GM10847 (cell line): ENCODE results near the gene RPS19BP1.
A peak's percentile ranks its signal among the peaks of the same experiment; 100 is the strongest.

Experiments used
- POLR2A ChIP-seq: IDR thresholded peaks from 2 replicates; pipeline ENCODE4 v1.6.1; 2011; ENCODE audit not compliant: insufficient read length; ENCODE audit errors: extremely low read depth

The RPS19BP1 gene

DNA sequence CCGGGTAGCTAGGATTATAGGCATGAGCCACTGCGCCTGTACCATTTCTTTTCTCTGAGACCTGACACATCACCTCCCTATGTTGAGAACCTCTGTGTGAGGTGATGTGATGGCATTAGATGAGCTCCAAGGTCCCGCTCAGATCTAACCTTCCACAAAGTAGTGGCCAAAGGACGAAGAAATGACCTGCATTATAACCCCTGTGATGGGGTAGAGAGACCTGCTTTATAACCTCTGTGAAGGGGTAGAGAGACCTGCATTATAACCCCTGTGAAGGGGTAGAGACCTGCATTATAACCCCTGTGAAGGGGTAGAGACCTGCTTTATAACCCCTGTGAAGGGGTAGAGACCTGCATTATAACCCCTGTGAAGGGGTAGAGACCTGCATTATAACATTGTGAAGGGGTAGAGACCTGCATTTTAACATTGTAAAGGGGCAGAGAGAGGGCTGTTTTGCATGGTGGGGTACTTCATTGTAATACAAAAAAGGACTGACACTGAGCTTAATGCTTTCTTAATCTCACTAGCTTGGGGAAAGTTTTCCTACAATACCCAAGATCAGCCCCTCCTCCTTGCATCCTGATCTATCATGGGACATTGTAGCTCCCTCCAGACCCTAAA lies 21.9 kb downstream of the RPS19BP1 start:
- no peak for TF ChIP-seq POLR2A

GRCh38 chr22:39508393-39508792 lies 24.2 kb downstream of the RPS19BP1 start:
- TF ChIP-seq POLR2A = no peak

GRCh38 chr22:39504071-39504470 lies 28.5 kb downstream of the RPS19BP1 start:
- no peak for TF ChIP-seq POLR2A

DNA sequence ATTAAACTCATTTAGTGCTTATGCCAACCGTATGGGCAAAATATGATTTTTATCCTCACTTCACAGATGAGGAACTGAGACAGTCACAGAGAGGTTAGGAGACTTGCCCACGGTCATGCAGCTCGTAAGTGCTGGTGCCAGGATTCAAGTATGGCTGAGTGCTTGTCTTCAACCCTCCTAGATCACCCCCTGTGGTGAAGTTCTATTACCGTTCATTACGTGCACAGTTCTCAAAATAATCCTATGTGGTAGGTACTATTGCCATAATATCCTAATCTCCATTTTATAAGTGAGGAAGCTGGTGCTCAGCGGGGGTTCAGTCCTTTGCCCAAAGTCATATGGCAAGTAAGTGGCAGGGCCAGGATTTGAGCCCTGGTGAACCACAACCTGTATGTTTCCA lies 28.9 kb downstream of the RPS19BP1 start:
- TF ChIP-seq POLR2A = no peak

DNA sequence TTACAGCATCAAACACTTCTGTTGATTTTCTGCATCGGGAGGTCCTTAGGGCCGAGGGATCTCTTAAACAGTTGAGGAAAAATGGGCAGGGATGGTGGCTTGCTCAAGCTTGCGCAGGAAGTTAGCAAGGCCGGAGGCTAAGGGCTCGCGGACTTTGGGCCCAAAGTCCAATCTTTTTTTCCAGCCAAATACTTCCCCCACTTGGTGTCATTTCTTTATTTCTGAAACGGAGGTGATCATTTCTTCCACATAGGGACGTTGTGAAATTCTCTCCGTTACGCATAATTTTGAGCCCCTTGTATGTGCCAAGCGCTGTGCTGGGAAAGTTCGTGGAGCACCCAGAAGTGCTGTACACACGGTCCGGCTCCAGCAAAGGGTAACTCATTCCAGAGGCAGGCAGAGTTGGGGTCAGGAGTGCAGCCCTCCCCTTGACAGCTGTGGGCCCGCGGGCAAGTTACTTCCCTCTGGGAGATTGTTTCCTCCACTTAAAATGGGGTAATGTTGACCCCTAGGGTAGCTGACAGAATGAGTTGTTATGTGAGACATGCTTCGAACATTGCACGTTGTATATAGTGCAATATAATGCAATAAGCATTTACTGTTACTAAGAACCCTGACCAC lies 29.6 kb downstream of the RPS19BP1 start:
- no peak for TF ChIP-seq POLR2A

DNA sequence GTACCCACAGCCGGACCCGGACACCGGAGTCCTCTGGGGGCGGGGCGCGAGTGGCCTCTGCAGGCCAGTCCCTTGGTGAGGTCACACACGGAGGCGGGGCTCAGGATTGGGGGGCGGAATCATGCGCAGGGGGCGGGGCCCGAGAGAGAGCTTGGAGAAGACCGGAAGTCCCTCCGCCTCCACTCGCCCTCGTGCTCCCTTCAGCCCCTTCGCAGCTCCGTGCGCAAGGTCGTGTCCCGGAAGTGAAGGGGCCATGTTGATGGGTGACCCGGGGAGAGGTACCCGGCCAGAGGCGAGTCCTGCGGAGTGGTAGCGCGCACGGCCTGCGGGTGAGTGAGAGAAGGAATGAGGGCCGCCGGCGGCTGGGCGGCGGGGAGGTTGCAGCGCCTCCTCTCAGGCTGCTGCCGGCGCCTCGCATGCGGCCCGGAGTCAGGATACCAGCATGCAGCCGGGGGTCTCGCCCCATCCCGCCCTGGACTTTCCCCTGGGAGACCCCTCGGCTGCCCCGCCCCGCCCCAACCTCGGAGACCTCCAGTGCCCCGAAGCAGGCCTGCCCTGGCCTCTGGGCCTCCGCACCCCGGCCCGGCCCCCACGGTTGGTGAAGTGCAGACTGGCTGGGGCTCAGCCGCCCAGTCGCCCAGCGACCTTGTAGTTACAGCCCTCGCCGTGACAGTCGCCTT lies 30.3 kb downstream of the RPS19BP1 start, which contains the start of gene MIEF1:
TSS of gene MIEF1 (plus strand) at position 182 of the 680 bp plus-strand sequence. CDS start 9,005 bp downstream, outside the sequence.
- peak; percentile 59 for TF ChIP-seq POLR2A

- TF ChIP-seq POLR2A = no peak
Measured at GRCh38 chr22:39501644-39502108, 30.9 kb downstream of the RPS19BP1 start.

DNA sequence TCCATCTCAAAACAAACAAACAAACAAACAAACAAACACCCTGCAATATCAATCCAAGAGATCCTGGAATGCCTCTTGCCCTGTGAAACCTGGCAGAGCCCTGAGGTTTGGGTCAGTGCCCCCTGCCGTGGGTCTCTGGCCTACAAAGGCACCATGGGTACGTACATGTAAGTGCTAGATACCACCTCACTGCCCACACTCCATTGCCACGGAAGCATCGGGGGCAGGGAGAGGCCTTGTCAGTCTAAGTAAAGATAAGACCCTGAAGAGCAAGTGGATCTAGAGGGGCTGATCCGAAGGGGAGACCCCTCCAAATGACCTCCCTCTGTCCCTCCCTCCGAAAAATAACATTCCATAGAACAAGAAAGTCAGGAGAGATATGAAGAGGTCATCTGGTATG lies 32.4 kb downstream of the RPS19BP1 start:
- TF ChIP-seq POLR2A = no peak

DNA sequence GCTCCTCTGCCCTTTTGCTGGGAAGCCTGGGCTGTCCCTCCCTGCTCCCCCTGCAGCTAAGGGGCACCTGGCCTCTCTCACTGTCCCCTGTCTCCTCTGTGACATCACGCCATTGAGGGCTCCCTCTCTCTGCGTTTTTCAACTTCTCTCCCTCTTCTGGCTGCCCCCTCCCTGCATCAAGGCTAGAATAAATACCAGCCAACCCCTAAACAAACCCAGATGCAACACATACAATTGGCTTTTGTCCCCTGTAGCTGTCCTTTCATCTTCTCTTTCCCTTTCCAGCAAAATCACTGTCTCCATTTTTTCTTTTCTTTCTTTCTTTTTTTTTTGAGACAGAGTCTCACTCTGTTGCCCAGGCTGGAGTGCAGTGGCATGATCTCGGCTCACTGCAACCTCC lies 33.7 kb downstream of the RPS19BP1 start:
- no peak for TF ChIP-seq POLR2A

DNA sequence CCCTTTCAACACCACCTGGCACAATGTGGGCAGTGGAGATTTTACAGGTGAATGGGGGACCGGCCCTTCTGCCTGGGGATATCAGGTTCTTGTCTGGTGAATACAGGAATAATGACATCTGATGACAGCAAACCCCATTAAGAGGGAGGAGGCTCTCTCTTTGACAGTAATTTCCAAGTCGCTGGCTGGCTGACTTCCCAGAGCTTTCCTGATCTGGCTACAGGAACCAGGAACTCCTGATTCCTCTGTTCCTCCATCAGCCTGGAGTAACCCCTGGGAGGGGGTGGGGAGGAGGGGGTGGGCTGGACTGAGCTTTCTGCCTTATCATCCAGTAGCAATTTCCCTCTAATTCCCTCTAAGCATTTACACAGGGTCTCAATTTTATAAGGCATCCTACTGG lies 34.2 kb downstream of the RPS19BP1 start:
- TF ChIP-seq POLR2A = no peak

DNA sequence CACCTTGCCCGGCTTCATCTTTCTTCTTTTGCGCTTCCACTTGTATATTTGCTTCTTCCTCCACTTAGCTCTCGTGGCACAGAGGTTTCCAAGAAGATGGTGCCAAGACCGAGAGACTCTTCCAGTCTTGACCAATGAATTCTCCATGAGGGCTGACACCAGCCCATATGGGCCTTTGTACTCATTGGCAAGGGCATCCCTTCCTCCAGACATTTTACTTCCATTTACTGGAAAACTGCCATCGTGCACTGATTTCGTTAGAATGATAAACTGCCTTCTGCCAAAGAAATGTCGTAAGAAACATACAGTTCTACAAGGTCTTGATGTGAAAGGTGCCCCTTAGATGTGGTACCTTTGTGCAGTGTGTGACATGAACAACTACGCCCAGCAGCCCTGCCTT lies 35.1 kb downstream of the RPS19BP1 start:
- no peak for TF ChIP-seq POLR2A

- TF ChIP-seq POLR2A = no peak
Measured at GRCh38 chr22:39496131-39496838, 36.3 kb downstream of the RPS19BP1 start.

GRCh38 chr22:39494471-39495120 lies 38.0 kb downstream of the RPS19BP1 start:
- TF ChIP-seq POLR2A = no peak

GRCh38 chr22:39493759-39494158 lies 38.8 kb downstream of the RPS19BP1 start:
- no peak for TF ChIP-seq POLR2A

DNA sequence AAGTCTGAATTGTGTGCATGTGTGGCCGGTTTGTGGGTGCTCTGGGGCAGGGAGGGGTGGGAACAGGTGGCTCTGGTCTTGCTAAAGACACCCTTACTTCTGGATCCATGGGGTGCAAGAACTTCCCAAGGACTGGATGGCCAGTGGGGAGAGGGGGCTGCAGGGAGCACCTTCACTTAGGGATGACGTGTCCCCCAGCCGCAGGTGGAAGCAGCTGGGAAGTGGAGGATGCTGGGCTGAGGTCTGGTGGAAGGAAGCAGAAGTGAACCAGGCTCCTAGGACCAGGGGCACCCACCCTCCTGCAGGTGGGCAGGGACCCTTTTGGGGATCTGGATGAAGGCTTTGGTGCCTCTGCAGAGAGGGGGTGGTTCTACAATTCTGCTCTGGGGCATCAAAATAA lies 40.4 kb downstream of the RPS19BP1 start:
- TF ChIP-seq POLR2A = no peak
